Tibial nerve (tissue), 3 donors: ENCODE data around the gene APOC1.

Experiments
- CTCF ChIP-seq, 5 experiments: fragments of 200-600 bp in 3 of 5; fragments of 450-650 bp in 2 of 5; sonication (generic) in 3 of 5; IDR thresholded peaks; one replicate each; pipeline ENCODE4 v1.5.1; 2016 to 2019; ENCODE audit warnings: antibody characterized with exemption in 5 of 5, mild to moderate bottlenecking in 3 of 5, moderate library complexity in 2 of 5
- POLR2A ChIP-seq, 2 donors: fragments of 450-650 bp; IDR thresholded peaks; one replicate each; pipeline ENCODE4 v1.6.1; 2017; ENCODE audit warnings: antibody characterized with exemption in 2 of 2, mild to moderate bottlenecking in 2 of 2, moderate library complexity in 2 of 2

- TF ChIP-seq CTCF (IDR thresholded peaks at IDR 0.05) (no peak), POLR2A (IDR thresholded peaks at IDR 0.05) (no peak)
These were observed 41.7 kb upstream of the APOC1 start for GRCh38 chr19:44872661-44873060.
